Hematopoietic multipotent progenitor cell treated with erythropoietin and hydrocortisone succinate and interleukin-3 and kit ligand, for 17 days (in vitro differentiated cells): ENCODE results near the gene ADGRG2.
"Not testable (repeated sequence)": the region's sequence is repeated elsewhere in the genome, so short reads cannot be mapped to it uniquely, and the experiment has no call there.

Source experiments
- DNase-seq: peaks from one replicate; pipeline ENCODE4 v3.0.0-alpha.2; 2015; ENCODE audit warnings: low spot score

ADGRG2 gene

DNA sequence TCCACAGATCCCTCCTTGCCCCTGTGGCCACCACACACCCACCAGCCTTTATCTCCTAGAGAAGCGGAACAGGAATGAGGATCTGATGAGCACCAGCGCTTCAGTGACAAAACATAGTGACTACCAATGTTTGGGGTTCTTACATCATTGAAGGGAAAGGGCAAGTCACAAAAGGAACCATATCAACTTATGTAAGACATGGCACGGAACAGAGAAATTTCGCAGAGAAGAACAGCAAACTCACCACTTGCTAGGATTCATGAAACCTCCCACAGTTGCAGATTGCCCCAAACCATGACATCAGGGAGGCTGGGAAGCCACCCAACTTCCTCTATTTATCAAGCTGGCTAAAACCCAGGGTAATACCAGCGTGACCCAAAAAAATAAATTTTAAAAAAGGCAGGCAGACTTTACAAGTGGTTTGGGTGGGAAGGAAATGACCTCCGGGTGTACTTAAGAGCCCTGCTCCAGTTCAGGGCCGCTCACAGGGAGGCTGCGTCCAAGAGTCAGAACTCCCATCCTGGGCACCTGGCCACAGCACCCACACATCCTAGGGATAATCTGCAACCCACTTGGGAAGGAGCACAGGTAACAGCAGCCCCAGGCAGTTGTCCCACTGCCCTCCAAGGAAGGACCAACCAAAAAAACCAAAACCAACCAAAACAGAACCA lies 36.0 kb downstream of the ADGRG2 start:
- DNase-seq, result no peak

DNA sequence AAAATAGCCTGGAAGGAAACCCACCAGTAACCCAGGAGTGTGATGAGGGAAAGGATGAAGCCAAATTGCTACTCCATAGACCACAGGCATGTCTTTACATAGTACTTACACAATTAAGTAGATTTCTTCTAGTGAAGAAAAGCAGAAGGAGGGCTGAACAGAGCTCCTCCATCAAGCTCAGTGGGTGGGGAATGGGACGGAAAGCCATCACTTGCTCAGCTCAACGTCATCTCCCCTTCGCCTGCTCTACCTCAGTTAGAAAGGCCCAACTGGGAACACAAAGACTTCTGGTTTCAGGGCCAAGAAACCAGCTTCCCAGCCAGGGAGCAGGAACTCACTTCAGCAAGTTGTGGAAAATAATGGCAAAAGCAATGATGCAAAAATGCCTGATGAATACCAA lies 36.6 kb downstream of the ADGRG2 start:
- no peak for DNase-seq

DNA sequence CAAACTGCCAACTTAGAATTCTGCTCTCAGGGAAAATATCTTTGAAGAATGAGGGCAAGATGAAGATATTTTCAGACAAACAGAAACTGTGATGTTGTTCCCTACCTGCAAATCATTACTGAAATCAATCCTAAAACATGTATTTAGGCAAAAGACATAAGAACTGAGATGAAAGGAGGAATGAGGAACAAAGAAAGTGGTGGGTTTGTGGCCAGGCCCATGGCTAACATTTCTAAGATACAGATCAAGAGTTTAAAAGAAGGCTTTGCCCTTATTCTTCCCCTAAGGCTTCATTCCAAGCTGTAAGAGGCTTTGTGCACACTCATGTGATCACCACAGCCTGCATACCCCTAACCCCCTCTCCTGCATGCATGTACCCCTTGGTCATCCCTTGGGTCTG lies 46.5 kb downstream of the ADGRG2 start:
- DNase-seq, result no peak

DNA sequence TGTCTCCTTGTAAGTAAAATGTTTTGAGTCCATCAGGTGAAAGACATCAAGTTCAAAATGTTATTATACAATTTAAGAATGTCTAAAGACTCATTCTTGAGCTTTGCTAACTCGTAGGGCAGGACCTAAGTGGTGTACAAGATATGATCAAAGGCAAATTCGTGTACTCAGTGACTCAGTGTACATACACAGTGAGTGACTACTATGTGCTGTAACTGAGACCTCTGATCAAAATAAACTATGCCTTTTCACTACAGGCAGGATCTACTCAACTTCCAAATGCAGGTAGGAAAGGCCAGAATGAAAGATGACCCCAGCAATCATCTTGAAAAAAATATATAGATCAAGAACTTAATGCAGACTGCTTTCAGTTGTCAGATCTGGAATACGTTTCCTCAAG lies 49.9 kb downstream of the ADGRG2 start:
- no peak for DNase-seq

DNA sequence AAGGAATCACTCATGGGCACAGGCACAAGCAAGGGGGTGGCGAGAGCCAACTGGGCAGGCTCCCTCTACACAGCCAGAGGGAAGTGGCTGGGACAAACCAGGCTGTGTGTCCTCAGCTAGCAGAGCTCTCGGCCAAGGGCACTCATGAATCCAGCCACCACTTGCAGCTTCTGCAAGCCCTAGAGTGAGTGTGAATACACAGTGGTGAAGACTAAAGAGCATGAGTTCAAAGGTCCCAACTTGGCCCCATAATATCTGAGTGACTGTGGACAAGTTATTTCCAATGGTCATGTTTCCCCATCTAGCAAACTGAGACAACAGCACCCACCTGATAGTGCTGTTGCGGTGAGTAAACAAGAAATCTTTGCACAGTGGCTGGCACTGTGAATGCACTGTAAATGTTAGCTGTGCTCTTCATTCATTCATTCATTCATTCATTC lies 51.7 kb downstream of the ADGRG2 start:
- no peak for DNase-seq

DNA sequence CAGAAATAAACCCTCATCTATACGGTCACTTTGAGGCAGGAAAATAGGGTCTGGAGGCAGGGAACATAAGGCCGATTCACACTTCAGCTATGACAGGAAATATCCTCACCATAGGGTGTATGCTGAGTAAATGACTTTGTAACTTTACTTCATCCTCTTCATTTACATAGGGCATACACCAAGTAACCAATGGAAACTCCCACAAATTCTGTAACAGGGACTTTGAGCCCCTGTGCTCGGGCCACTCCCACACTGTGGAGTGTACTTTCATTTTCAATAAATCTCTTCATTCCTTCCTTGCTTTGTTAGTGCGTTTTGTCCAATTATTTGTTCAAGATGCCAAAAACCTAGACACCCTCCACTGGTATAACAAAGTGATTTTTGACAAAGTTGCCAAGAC lies 55.3 kb downstream of the ADGRG2 start:
- DNase-seq, result not testable (repeated sequence)

DNA sequence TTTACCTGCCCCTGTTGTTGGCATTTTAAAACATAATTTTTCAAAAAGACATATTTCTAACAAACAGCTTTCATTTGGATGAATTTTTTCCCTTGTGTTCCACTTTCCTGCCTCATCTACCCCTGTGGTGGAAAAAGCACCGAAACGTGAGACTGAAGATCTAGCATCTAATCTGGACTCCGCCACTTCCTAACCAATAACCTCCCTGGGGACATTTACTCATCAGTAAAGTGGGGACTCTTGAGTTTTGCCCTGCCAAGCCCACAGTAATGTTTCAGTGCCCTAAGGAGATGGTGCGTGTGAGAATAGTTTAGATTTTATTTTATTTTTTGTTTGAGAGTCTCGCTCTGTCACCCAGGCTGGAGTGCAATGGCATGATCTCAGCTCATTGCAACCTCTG lies 56.7 kb downstream of the ADGRG2 start:
- DNase-seq, result no peak

DNA sequence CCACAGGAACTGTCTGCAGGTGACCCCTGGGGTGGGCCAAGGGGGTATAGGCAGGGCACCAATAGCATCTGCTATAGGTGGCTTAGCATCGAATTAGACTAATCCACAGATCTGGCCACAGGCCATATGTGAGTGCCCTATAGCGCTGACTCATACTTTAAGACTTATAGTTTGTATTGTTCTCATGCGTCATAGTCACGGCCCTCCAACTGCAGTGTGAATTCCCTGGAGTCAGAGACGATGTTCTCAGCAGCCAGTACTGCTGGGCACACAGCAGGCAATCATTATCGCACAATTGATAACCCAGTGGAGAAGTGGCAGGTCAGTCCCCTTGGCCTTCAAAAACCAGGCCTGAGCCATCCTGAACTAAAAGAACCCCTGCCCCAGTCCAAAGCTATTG lies 58.1 kb downstream of the ADGRG2 start:
- DNase-seq, result no peak

DNA sequence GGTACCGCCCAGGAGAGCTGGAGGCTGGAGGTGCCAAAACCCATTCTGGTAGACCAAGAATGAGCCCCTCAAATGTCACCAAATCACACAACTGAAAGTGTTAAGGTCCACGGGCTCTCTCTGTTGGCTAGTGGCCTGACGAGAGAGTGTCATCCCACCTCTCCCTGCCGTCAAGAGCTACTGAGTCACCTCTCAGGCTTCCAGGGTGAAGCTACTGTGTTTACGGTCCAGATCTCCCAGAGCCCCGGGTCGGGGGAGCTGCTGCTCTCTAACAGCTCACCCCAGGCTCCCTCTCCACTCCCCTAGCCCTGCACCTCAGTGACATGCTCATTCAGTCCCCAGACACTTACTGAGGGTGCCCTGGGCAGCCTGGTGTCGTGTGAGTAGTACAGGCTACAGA lies 59.2 kb downstream of the ADGRG2 start:
- no peak for DNase-seq

DNA sequence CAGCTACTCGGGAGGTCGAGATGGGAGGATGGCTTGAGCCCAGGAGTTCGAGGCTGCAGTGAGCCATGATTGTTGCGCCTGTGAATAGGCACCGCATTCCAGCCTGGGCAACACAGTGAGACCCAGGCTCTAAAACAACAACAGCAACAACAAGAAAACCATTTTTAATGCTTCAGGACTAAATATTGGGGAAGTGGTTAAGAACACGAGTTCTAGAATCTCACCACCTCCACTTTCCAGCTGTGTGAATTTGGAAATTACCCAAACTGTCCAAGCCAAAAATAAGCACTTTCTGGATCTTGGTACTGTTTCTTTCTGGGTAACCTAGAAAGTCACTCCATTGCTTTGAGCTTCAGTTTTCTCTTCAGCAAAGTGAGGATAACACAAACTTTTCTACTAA lies 63.2 kb downstream of the ADGRG2 start:
- DNase-seq, result no peak

DNA sequence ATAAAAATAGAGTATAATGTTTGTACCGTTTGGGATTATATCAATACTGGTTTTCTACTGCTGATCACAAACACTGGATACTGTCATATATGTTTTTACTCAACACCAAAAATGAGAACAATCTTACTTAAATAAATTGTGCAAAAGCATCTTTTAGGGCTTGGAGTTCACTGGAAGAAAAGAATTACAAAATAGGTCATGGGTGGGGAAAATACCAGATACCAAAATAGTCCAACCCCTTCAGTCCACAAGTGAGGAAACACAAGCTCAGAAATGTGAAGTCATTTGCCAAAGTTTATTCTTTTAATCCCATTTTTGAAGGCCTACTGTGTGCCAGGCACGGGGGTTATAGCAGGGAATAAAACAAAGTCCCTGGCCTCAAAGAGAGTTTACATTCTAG lies 64.4 kb downstream of the ADGRG2 start:
- no peak for DNase-seq

DNA sequence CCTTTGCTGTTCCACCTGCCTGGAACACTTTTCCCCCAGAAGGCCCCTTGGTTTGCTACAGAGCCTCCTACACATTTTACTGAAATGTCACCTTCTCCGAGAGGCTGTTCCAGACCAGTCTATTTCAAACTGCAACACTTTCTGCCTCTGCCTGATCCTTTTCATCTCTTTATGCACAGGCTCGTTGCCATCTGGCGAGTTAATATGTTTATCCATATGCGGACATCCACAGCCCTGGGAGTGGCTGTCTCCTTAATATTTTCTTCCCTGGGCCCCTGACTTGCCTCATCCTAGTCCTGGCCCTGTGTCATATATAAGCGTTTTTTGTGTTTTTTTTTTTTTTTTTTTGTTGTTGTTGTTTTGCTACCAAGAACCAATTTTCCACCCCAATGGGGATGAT lies 73.2 kb downstream of the ADGRG2 start:
- no peak for DNase-seq

DNA sequence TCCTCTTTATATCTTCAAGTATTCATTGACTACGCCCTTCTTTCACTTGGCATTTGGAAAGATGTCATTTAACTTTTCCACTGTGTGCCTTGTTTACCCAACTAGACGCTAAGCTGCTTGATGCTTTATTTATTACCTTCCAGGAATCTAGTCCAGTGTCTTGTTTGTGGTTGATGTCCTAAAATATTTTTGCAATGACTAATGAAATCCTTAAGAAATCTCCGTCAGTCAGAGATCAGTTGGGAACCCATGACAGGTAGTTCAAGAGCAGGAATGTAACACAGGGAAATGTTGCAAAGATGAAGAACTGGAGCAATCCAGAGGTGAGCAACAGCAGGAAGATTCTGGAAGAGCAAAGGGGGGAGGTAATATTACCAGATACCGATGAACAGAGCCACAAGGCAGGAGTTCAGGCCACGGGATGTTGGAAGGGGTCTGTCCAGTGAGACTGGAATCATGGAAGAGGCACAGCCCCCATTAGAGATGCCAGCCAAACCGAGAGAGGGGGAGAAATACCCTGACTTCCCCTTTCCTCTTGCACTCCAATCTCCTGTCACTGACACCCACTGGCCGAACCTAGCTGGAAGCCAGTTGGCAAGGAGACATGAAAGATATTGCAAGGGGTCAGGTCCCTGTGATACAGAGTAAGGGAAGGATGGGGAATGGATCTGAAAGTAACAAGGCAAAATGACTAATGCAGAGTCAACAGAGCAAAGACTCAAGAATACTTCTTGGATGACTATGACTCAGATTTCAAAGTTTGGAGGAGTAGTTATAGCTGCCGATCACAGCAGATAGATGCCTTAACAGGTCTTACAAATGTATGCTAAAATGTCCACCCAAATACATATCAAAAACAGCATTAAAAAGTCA lies 75.7 kb downstream of the ADGRG2 start:
- no peak for DNase-seq

DNA sequence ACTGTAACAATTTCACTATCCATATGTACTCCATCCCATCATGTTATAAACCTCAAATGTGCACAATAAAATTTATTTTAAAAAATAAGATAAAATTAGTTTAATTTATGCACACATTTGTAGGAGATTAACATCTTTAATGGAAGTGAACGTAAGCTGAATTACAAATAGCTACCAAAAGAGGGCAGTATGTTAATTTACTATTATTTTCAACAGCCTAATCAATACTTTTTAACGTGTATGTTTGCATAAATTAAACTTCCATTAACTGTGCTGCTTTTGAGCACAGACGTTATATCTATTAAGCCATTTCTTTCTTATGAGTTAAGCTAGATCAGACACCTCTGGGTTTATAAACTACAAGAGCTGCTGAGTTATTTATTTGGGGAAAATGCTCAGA lies 81.9 kb downstream of the ADGRG2 start:
- peak; percentile 3 for DNase-seq

DNA sequence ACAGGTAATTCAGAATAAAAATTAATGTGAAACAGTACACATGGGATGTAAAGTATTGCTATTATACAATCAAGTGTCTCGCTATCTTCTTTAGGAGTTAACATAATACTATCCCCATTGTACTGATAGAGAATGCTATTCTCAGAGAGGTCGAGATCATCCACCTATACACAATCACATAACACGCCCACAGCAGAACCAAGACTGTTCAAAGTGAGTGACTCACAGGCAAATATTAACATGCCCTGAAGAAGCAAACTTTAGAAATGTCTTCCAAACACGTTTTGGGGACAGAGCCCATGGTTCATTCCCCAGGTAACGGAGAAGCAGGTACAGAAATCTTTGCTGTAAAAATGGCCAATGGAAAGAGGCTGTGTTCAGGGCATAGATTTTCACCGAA lies 88.2 kb downstream of the ADGRG2 start:
- DNase-seq, result no peak

DNA sequence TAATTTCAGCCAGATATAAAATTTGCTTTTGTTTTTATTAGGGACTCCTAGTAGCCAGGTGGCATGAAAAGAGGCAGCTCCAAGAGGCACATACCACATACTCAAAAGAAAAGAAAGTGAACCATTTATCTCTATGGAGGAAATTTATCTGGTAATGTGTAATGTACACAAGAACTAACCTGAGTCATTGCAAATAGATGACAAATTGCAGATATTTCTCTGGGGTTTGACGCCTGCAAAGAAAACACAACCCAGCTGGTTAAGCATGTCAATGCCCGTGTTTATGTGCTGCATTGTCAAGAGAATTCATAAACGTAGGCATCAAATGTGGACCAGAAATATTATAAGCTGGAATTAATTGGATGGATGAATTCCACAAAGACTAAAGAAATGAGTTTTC lies 91.5 kb downstream of the ADGRG2 start:
- no peak for DNase-seq

DNA sequence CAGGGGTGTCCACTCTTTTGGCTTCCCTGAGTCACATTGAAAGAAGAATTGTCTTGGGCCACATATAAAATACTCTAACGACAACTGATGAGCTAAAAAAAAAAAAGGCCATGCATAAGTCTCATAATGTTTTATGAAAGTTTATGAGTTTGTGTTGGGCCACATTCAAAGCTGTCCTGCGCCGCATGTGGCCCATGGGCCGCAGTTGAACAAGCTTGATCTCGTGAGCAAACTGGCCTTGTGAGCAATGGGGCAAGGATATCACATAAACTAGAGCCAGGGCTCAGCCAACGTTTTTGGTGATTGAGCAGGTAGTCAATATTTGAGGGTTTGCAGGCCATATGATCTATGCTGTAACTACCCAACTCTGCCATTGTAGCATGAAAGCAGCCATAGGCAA lies 93.7 kb downstream of the ADGRG2 start:
- DNase-seq, result no peak

DNA sequence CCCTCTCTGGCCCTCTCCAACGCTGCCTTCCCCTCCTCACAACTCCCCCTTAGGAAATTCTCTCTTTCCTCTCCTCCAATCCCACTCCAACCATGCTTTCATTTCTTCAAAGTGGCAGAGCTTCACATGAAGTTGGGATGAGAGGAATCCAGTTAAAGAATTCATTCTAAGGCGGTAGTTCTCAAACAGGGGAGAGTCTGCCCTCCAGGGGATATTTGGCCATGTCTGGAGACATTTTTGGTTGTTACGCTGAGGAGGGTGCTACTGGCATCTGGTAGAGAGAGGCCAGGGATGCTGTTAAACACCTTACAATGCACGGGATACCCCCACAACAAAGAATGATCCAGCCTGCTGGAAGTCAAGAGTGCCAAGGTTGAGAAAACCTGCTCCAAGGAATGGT lies 97.9 kb downstream of the ADGRG2 start:
- no peak for DNase-seq

DNA sequence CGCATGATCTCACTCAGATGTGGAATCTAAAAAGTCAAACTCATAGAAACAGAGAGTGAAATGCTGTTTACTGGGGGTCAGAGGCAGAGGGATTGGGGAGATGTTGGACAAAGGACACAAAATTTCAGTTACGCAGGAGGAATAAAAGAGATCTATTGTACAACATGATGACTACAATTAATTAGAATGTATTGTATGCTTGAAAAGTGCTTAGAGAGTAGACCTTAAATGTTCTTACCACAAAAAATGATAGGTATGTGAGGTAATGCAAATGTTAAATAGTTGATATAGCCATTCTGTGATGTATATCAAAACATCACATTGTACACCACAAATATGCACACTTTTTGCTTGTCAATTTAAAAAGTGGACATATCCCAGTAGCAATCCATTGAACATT lies 102.3 kb downstream of the ADGRG2 start:
- no peak for DNase-seq

DNA sequence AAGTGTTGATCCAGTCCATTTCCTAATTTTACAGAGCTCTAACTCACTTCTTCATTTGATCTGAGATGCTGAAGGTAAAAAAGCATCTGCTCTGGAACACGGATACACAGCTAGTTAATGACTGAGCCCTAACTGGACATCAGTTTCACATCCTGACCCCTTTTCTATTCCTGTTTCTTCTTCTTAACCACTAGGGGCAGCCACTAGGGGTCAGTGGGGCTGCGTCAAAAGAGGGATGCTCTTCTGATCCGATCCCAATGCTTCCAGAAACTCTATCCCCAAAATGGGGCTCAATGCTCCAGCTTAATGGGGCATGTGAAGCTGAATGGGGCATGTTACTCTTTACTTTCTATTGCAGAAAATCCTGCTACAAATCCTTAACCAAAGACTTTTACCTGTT lies 105.0 kb downstream of the ADGRG2 start:
- peak; percentile 4 for DNase-seq

DNA sequence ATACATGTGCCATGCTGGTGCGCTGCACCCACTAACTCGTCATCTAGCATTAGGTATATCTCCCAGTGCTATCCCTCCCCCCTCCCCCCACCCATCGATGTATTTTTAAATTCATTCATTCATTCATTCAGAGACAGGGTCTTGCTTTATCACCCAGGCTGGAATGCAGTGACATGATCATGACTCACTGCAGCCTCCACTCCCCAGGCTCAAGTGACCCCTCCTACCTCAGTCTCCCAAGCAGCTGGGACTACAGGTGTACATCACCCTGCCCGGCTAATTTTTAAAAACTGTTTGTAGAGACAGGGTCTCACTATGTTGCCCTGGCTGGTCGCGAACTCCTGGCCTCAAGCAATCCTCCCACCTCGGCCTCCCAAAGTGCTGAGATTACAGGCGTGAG lies 105.7 kb downstream of the ADGRG2 start:
- DNase-seq, result not testable (repeated sequence)

DNA sequence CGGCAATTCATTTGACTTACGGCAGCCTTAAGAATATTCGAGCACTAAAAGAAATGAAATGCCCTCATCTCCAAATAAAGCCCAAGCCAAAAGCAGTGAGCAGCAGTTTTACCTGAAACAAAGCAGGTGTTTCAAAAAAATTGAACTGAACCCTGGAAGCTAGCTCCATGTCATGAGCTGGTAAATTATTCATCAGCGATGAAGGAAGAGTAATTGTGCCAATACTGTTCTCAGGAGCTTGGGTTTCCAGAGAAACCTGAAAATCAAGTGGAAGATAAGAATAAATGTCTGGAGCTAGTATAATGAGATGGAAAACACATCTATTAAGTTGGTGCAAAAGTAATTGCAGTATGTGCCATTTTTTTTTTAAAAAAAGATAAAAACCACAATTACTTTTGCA lies 114.4 kb downstream of the ADGRG2 start:
- DNase-seq, result no peak

DNA sequence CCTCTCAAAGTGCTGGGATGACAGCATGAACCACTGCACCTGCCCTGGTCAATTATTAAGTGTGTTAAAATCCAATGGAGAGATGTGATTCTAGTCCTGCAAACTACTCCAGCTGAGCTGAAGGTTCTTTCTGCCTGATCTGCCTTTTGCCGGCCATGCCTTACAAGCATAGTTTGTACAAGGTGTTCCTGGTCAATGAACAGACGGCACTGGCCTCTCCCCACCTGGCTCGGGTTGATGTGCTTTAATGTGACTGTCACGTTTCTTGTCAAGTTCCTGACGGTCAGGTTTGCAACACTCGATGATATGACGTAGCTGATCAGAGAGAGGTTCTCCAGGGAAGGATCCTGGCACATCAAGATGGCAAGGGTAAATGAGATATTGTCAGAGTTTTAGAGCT lies 115.3 kb downstream of the ADGRG2 start:
- no peak for DNase-seq

DNA sequence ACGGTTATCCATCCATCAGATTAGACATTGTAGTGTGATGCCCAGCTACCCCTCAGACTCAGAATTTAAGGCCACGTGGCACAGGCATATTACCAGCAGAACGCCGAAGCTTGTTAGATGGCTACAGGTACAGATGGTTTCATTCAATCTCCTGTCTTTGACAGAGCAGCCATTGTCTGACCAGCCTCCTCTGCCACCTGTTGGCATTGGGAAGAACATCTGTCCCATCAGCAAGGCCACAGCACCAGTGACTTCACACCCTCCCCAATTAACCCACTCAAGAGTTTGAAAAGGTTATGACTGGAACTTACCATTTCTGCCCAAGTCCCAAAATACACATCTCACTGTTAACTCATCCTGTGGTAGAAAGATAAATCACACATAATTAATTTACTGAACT lies 116.4 kb downstream of the ADGRG2 start:
- DNase-seq, result no peak
